Measurements from ENCODE around the gene RBBP8NL.

Gene RBBP8NL

GRCh38 chr20:62365814-62366369 lies 61.4 kb downstream of the RBBP8NL start:
- DNase-seq (ENCODE audit: extremely low read depth in 1 of 2, low read depth in 1 of 2) = no peak

DNA sequence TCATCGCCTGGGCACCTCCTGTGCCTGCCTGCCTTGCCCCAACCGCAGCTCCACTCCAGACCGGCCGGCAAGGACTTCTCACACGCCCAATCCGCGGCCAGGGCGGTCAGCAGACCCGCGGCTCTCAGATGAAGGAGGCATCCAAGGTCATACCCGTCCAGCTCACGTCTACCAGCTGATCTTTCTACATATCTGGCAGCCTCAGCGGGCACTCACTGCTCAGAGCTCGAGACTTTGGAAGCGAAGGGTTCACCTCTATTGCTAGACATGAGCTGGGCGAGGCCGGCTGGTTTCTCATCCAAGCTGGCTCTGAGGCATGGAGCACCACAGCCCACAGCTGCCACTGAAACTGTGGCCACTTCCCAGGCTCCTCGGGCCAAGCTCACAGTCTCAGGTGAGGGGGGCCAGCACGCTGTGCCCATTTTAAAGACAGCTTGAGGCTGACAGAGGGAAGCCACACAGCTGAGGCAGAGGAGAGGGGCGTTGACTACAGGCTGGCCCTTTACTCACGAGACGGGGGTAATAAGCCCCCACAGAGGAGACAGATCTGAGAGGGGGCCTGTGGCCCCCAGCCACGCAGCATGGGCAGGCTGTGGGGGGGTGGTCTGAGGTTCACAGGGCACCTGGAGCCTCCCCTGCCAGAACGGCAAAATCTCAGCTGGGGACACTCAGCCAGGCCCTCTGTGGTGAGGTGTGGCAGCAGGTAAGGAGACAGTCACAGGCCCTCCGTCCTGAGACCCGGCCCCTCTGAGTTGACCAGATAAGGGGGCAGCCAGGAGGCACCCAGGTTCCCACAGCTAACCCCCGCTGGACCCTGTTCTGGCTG lies 62.2 kb downstream of the RBBP8NL start:
- no peak for DNase-seq (ENCODE audit: extremely low read depth in 1 of 2, low read depth in 1 of 2)

- DNase-seq (ENCODE audit: extremely low read depth in 1 of 2, low read depth in 1 of 2) = no peak
Observed at GRCh38 chr20:62363920-62364851, 63.2 kb downstream of the RBBP8NL start.

DNA sequence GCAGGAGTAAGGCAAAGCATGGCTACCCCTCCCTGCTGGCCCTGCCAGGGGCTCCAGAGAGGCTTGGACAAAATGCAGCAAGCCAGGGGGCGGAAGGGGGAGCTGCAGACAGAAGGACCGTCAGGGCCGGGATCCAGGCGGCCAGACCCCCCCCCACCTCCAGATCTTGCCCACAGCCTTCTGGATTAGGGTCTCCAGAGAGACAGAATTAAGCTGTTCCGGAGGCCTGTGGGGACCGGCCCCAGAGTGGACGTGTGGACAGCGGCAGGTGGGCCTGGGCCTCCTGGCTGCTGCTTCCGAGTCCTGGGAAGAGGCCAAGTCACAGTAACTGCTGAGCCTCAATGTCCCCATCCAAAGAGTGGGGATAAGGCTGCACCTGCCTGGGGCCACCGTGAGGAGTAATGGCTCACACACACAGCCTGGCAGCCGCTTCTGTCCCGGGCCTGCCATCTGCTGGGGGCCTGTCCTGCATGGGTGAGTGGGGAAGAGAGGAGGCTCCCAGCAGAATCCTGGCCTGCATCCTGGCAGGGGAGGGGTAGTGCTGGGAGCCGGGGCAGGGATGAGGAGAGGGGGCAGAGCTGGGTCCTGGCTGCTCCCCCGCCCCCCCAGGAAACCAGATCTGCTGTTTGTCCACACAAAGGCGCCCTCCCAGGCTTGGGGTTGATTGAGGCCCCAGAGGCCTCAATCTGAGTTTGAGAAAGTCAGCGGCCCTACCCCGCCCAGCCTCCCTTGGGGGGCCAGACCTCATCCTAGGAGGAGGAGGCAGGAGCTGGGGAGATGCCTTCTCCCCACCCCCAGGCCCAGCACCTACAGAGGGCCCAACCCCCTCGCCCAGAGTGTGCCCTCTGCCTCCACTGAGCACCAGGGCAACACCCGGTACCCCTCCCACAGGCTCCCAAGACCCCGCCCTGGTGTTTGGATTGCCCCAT lies 64.1 kb downstream of the RBBP8NL start:
- DNase-seq (ENCODE audit: extremely low read depth in 1 of 2, low read depth in 1 of 2) = no peak

GRCh38 chr20:62362590-62362940 lies 64.8 kb downstream of the RBBP8NL start:
- no peak for DNase-seq (ENCODE audit: extremely low read depth in 1 of 2, low read depth in 1 of 2)

DNA sequence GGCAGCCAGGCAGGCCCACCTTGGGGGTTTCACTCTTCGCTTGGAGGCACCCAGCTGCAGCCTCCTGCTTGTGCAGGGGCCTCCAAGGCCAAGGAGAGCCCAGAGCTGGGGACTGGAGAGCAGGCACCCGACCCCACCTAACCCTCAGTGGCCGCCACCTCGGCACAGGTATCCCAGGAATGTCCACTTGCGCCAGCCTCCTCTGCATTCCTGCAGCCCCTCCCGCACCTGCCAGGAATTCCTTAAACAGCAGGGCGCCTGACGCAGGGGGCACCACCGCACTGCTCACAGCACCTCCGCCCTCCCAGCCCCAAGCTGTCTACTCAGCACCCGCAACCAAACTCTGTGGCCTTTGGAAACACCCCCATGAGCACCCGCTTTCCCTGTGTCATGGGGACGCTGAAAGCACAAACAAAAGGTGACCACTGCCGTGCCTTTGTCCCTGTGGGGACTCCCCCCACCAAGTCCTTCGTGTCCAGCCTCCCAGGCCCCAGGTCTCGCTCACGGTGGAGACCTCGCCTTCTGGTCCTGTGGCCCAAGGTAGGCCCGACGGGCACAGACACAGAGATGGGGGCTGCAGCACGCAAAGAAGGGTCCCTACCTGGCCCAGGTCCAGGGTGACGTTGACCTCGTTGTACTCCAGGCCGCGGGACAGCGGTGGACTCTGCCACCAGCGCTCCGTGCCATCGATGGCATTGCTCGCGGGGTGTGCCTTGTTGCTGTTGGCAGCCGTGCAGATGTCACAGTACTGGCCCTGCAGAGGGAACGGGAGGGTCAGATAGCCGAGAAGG lies 65.3 kb downstream of the RBBP8NL start:
- no peak for DNase-seq (ENCODE audit: extremely low read depth in 1 of 2, low read depth in 1 of 2)

- DNase-seq (ENCODE audit: extremely low read depth in 1 of 2, low read depth in 1 of 2) = no peak
Observed at GRCh38 chr20:62360854-62361798, 66.2 kb downstream of the RBBP8NL start.

Measured in stimulated activated CD8-positive, alpha-beta memory T cell treated with anti-CD3 and anti-CD28 coated beads, Interleukin-7, amount 100 ng/mL, for 48 hours (primary cell).